Activated CD4-positive, alpha-beta memory T cell treated with anti-CD3 and anti-CD28 coated beads for 36 hours (primary cell): ENCODE measurements around the gene IL17B. TPM values are rescaled to one million over a fixed set of nuclear protein-coding genes. Genes with fewer than 3 reads are reported as not detected.
A peak's percentile ranks its signal among the peaks of the same experiment; 100 is the strongest.
"Not testable (repeated sequence)": the region's sequence is repeated elsewhere in the genome, so short reads cannot be mapped to it uniquely, and the experiment has no call there.

Experiments
- CTCF ChIA-PET: fragments of 350-600 bp; sonication (Branson Sonifier 250); formaldehyde crosslinking; loops from one replicate; lab custom pipeline; 2021; ENCODE audit warnings: antibody characterized with exemption, inconsistent platforms; lab: Charles Lee
- POLR2A ChIA-PET: fragments of 350-600 bp; sonication (Branson Sonifier 250); formaldehyde crosslinking; loops from one replicate; lab custom pipeline; 2021; ENCODE audit warnings: antibody characterized with exemption; lab: Charles Lee
- DNase-seq: peaks from one replicate; pipeline ENCODE4 v3.0.0-alpha.2; 2020
- H3K27ac Mint-ChIP-seq: one replicate; pipeline ENCODE4 v1.8.0; 2021; ENCODE audit warnings: mixed read lengths
- H3K27me3 Mint-ChIP-seq: one replicate; pipeline ENCODE4 v1.8.0; 2021; ENCODE audit warnings: mixed read lengths
- H3K36me3 Mint-ChIP-seq: one replicate; pipeline ENCODE4 v1.8.0; 2021; ENCODE audit warnings: mixed read lengths
- H3K4me1 Mint-ChIP-seq: one replicate; pipeline ENCODE4 v1.8.0; 2021; ENCODE audit warnings: low read depth, mixed read lengths
- H3K4me3 Mint-ChIP-seq: one replicate; pipeline ENCODE4 v1.8.0; 2021; ENCODE audit warnings: mild to moderate bottlenecking, mixed read lengths
- H3K9me3 Mint-ChIP-seq: one replicate; pipeline ENCODE4 v1.8.0; 2021; ENCODE audit warnings: mixed read lengths
- intact Hi-C: fragments of 100-400 bp; cut with micrococcal nuclease; formaldehyde crosslinking; loops from one replicate; pipeline ENCODE4 v1.15.1; 2023
- total RNA-seq, 2 experiments: library from RNA; stranded (reverse); gene quantifications; one replicate each; pipeline ENCODE4 v1.2.3, GENCODE V29; 2021

Gene IL17B
- total RNA-seq, 2 experiments from 2014 or later = not detected

- H3K9me3 Mint-ChIP-seq, H3K4me1 Mint-ChIP-seq, H3K36me3 Mint-ChIP-seq, H3K27ac Mint-ChIP-seq, H3K4me3 Mint-ChIP-seq, H3K27me3 Mint-ChIP-seq, POLR2A ChIA-PET, DNase-seq, intact Hi-C loops: not testable (repeated sequence)
- CTCF ChIA-PET = interaction anchor here (1.2 to 1.3 kb wide), 2 partner anchors 9 to 19 kb away, joined by 5 read pairs; no protein-coding TSS in a partner anchor
These were observed 12.0 kb upstream of the IL17B start for GRCh38 chr5:149391076-149391475.

GRCh38 chr5:149389552-149390495 lies 10.7 kb upstream of the IL17B start:
- H3K4me1 Mint-ChIP-seq = no peaks in the 10 kb centered on the region
- intact Hi-C loops = no loop called here
- POLR2A ChIA-PET = no interaction called here
- no peak overlapping the region for H3K4me3 Mint-ChIP-seq
- CTCF ChIA-PET = interaction anchor here (0.6 to 1.3 kb wide), 4 partner anchors 7 to 62 kb away, joined by 3 to 5 read pairs (median 5); no protein-coding TSS in a partner anchor
- no peaks in the 10 kb centered on the region for H3K36me3 Mint-ChIP-seq
- no peaks in the 10 kb centered on the region for H3K27me3 Mint-ChIP-seq
- no peak for DNase-seq
- H3K27ac Mint-ChIP-seq = no peak overlapping the region
- no peaks in the 10 kb centered on the region for H3K9me3 Mint-ChIP-seq

- POLR2A ChIA-PET = no interaction called here
- CTCF ChIA-PET = interaction anchor here (1.2 to 4.8 kb wide), 3 partner anchors 9 to 177 kb away, joined by 4 to 25 read pairs (median 5); no protein-coding TSS in a partner anchor
These were observed 9.6 kb upstream of the IL17B start for GRCh38 chr5:149388498-149389190.

GRCh38 chr5:149387982-149388381 lies 8.9 kb upstream of the IL17B start:
- H3K9me3 Mint-ChIP-seq = no peaks in the 10 kb centered on the region
- ChIA-PET CTCF (interaction anchor here (0.9 to 4.8 kb wide), 4 partner anchors 21 to 178 kb away, joined by 3 to 25 read pairs (median 4); no protein-coding TSS in a partner anchor), POLR2A (no interaction called here)
- intact Hi-C loops = no loop called here
- no peak for DNase-seq
- H3K27me3 Mint-ChIP-seq = no peaks in the 10 kb centered on the region
- no peak overlapping the region for H3K4me3 Mint-ChIP-seq
- no peak overlapping the region for H3K27ac Mint-ChIP-seq
- no peaks in the 10 kb centered on the region for H3K4me1 Mint-ChIP-seq
- H3K36me3 Mint-ChIP-seq = no peaks in the 10 kb centered on the region

More at GRCh38 chr5:149388498-149389190, 9.6 kb upstream of the IL17B start:
- Mint-ChIP-seq H3K9me3 (no peaks in the 10 kb centered on the region), H3K4me3 (no peak overlapping the region), H3K27ac (no peak overlapping the region), H3K4me1 (no peaks in the 10 kb centered on the region), H3K27me3 (no peaks in the 10 kb centered on the region), H3K36me3 (no peaks in the 10 kb centered on the region)
- DNase-seq = no peak
- intact Hi-C loops = no loop called here

GRCh38 chr5:149387081-149387631 lies 8.1 kb upstream of the IL17B start:
- H3K4me1 Mint-ChIP-seq = no peaks in the 10 kb centered on the region
- no peaks in the 10 kb centered on the region for H3K36me3 Mint-ChIP-seq
- POLR2A ChIA-PET = no interaction called here
- H3K27ac Mint-ChIP-seq = no peak overlapping the region
- DNase-seq = no peak
- H3K27me3 Mint-ChIP-seq = no peaks in the 10 kb centered on the region
- intact Hi-C loops = no loop called here
- CTCF ChIA-PET = interaction anchor here (0.9 to 9.5 kb wide), 6 partner anchors 16 to 178 kb away, joined by 3 to 65 read pairs (median 5); no protein-coding TSS in a partner anchor
- H3K4me3 Mint-ChIP-seq = no peak overlapping the region
- no peaks in the 10 kb centered on the region for H3K9me3 Mint-ChIP-seq

- Mint-ChIP-seq H3K27ac (no peak overlapping the region), H3K27me3 (peaks cover 1% of the 10 kb centered on the region), H3K9me3 (no peaks in the 10 kb centered on the region), H3K4me1 (no peaks in the 10 kb centered on the region), H3K4me3 (no peak overlapping the region), H3K36me3 (no peaks in the 10 kb centered on the region)
- no peak for DNase-seq
- intact Hi-C loops = no loop called here
- ChIA-PET CTCF (interaction anchor here (1.4 to 9.5 kb wide), 4 partner anchors 15 to 179 kb away, joined by 5 to 65 read pairs (median 16); no protein-coding TSS in a partner anchor), POLR2A (no interaction called here)
These were observed 7.1 kb upstream of the IL17B start for GRCh38 chr5:149386166-149386565.

- no peak for DNase-seq
- H3K4me1 Mint-ChIP-seq = no peaks in the 10 kb centered on the region
- CTCF ChIA-PET = interaction anchor here (2.0 to 9.5 kb wide), 5 partner anchors 12 to 182 kb away, joined by 4 to 65 read pairs (median 46); no protein-coding TSS in a partner anchor
- H3K4me3 Mint-ChIP-seq = no peak overlapping the region
- no peaks in the 10 kb centered on the region for H3K9me3 Mint-ChIP-seq
- peaks cover 1% of the 10 kb centered on the region for H3K27me3 Mint-ChIP-seq
- intact Hi-C loops = loop anchor here (5.0 kb wide), 1 partner anchor 234 kb away; no protein-coding TSS in a partner anchor
- POLR2A ChIA-PET = no interaction called here
- H3K36me3 Mint-ChIP-seq = no peaks in the 10 kb centered on the region
- no peak overlapping the region for H3K27ac Mint-ChIP-seq
These were observed 4.3 kb upstream of the IL17B start for GRCh38 chr5:149383399-149383798.

GRCh38 chr5:149382517-149383220 lies 3.6 kb upstream of the IL17B start:
- CTCF ChIA-PET = interaction anchor here (0.6 to 9.5 kb wide), 20 partner anchors 8 to 240 kb away, joined by 3 to 65 read pairs (median 4); partner anchors contain the start of gene ARHGEF37
- H3K4me1 Mint-ChIP-seq = no peaks in the 10 kb centered on the region
- no peak overlapping the region for H3K4me3 Mint-ChIP-seq
- POLR2A ChIA-PET = no interaction called here
- DNase-seq = no peak
- H3K36me3 Mint-ChIP-seq = no peaks in the 10 kb centered on the region
- H3K9me3 Mint-ChIP-seq = no peaks in the 10 kb centered on the region
- peaks cover 1% of the 10 kb centered on the region for H3K27me3 Mint-ChIP-seq
- no peak overlapping the region for H3K27ac Mint-ChIP-seq
- intact Hi-C loops = loop anchor here (1.0 to 5.0 kb wide), 3 partner anchors 49 to 235 kb away; no protein-coding TSS in a partner anchor

GRCh38 chr5:149381986-149382338 lies 2.9 kb upstream of the IL17B start:
- Mint-ChIP-seq H3K9me3 (no peaks in the 10 kb centered on the region), H3K4me3 (no peak overlapping the region), H3K4me1 (no peaks in the 10 kb centered on the region), H3K36me3 (no peaks in the 10 kb centered on the region), H3K27me3 (peaks cover 1% of the 10 kb centered on the region), H3K27ac (no peak overlapping the region)
- intact Hi-C loops = loop anchor here (1.0 to 5.0 kb wide), 3 partner anchors 49 to 235 kb away; no protein-coding TSS in a partner anchor
- ChIA-PET POLR2A (no interaction called here), CTCF (interaction anchor here (0.7 to 9.5 kb wide), 23 partner anchors 8 to 241 kb away, joined by 3 to 65 read pairs (median 4); no protein-coding TSS in a partner anchor)
- DNase-seq = peak; percentile 82

GRCh38 chr5:149381261-149381985 lies 2.3 kb upstream of the IL17B start:
- ChIA-PET CTCF (interaction anchor here (0.9 to 9.5 kb wide), 20 partner anchors 9 to 241 kb away, joined by 3 to 65 read pairs (median 4); no protein-coding TSS in a partner anchor), POLR2A (interaction anchor here (0.5 kb wide), 1 partner anchor 116 kb away, joined by 3 read pairs; no protein-coding TSS in a partner anchor)
- Mint-ChIP-seq H3K27ac (no peak overlapping the region), H3K4me1 (no peaks in the 10 kb centered on the region), H3K4me3 (no peak overlapping the region), H3K9me3 (no peaks in the 10 kb centered on the region), H3K27me3 (peaks cover 1% of the 10 kb centered on the region), H3K36me3 (no peaks in the 10 kb centered on the region)
- DNase-seq = no peak
- intact Hi-C loops = loop anchor here (5.0 kb wide), 1 partner anchor 236 kb away; no protein-coding TSS in a partner anchor
